HCT116 (cell line): ENCODE measurements around the gene PDE4D. TPM values are rescaled to one million over a fixed set of nuclear protein-coding genes. Genes with fewer than 3 reads are reported as not detected.

ENCODE experiments used
- ATAC-seq: fragments of 200-7000 bp; cut with Tn5 transposase; 2 replicates; pipeline ENCODE4 v1.9.1; 2020; ENCODE audit warnings: mild to moderate bottlenecking, moderate library complexity
- BruUV-seq: library from RNA; stranded (reverse); fragments of 400-500 nt; replicated peaks from 2 replicates; lab custom pipeline; 2021; lab: Mats Ljungman, UMichigan
- CTCF ChIA-PET: fragments of 300-600 bp; sonication (Branson Sonifier 250); formaldehyde crosslinking; loops from one replicate; lab custom pipeline; 2021; ENCODE audit warnings: antibody characterized with exemption; lab: Charles Lee
- POLR2A ChIA-PET: fragments of 300-600, 350-600 bp; sonication (Branson Sonifier 250); formaldehyde crosslinking; loops from one replicate; lab custom pipeline; 2021; ENCODE audit warnings: antibody characterized with exemption; lab: Charles Lee
- RAD21 ChIA-PET, 2 experiments: fragments of 300-600 bp; sonication (Branson Sonifier 250); formaldehyde crosslinking; loops; one replicate each; lab custom pipeline; 2023; ENCODE audit warnings: low total read pairs in 2 of 2; ENCODE audit not compliant: uncharacterized antibody in 2 of 2, unreplicated experiment in 2 of 2, low non-redundant PET in 1 of 2; lab: Charles Lee
- DNase-seq: peaks from one replicate; pipeline ENCODE4 v3.0.0-alpha.2; 2010; ENCODE audit warnings: low read depth, low spot score
- H2AFZ ChIP-seq: fragments of 200-600 bp; shearing (Covaris generic), sonication (generic); 2 replicates; pipeline ENCODE4 v1.6.1; 2017; ENCODE audit warnings: low read depth, mixed run types, mixed read lengths, antibody characterized with exemption, low read length; ENCODE audit not compliant: poor library complexity, severe bottlenecking
- H3K27ac ChIP-seq: 2 replicates; pipeline ENCODE4 v1.5.1; 2012; ENCODE audit warnings: low read depth, low read length
- H3K27me3 ChIP-seq: fragments of 200-600 bp; sonication (generic); 2 replicates; pipeline ENCODE4 v1.6.1; 2016; ENCODE audit warnings: mixed run types, low read length, mixed read lengths; ENCODE audit not compliant: insufficient read depth
- H3K36me3 ChIP-seq, 2 experiments: fragments of 200-500 bp in 1 of 2; fragments of 200-600 bp in 1 of 2; sonication (Bioruptor generic) in 1 of 2; sonication (generic) in 1 of 2; 2 replicates each; pipeline versions ENCODE4 v1.5.1 to v1.6.1; 2014 to 2016; ENCODE audit warnings: low read length in 2 of 2, inconsistent platforms in 1 of 2, mixed read lengths in 1 of 2, mixed run types in 1 of 2; ENCODE audit not compliant: insufficient read depth in 2 of 2, control insufficient read depth in 1 of 2
- H3K4me1 ChIP-seq, 2 experiments: fragments of 200-600 bp in 1 of 2; sonication (generic) in 1 of 2; 2 replicates each; pipeline versions ENCODE4 v1.5.1 to v1.6.1; 2012 to 2017; ENCODE audit warnings: low read length in 2 of 2, inconsistent platforms in 1 of 2, mild to moderate bottlenecking in 1 of 2, mixed read lengths in 1 of 2, mixed run types in 1 of 2, moderate library complexity in 1 of 2; ENCODE audit not compliant: insufficient read depth in 2 of 2, control insufficient read depth in 1 of 2
- H3K4me2 ChIP-seq: fragments of 200-600 bp; sonication (generic); 2 replicates; pipeline ENCODE4 v1.6.1; 2017; ENCODE audit warnings: mixed run types, low read length, mixed read lengths
- H3K4me3 ChIP-seq, 2 experiments: fragments of 200-600 bp in 1 of 2; sonication (generic) in 1 of 2; replicated peaks in 1 of 2; 2 replicates each; pipeline ENCODE4 v1.5.1; 2011 to 2016; ENCODE audit warnings: low read length in 2 of 2, control low read depth in 1 of 2, low read depth in 1 of 2, mild to moderate bottlenecking in 1 of 2, mixed read lengths in 1 of 2, mixed run types in 1 of 2
- H3K79me2 ChIP-seq: fragments of 200-600 bp; sonication (generic); 2 replicates; pipeline ENCODE4 v1.6.1; 2017; ENCODE audit warnings: mild to moderate bottlenecking, mixed run types, low read length, moderate library complexity, mixed read lengths; ENCODE audit not compliant: insufficient read depth
- H3K9ac ChIP-seq: fragments of 200-600 bp; sonication (generic); 2 replicates; pipeline ENCODE4 v1.6.1; 2016; ENCODE audit warnings: low read length, mixed read lengths
- H3K9me2 ChIP-seq: fragments of 200-600 bp; sonication (generic), shearing (Covaris generic); 2 replicates; pipeline ENCODE4 v1.6.1; 2017; ENCODE audit warnings: mixed run types, mild to moderate bottlenecking, moderate library complexity; ENCODE audit not compliant: insufficient read depth
- H3K9me3 ChIP-seq, 2 experiments: fragments of 200-500 bp in 1 of 2; fragments of 200-600 bp in 1 of 2; sonication (Bioruptor generic) in 1 of 2; sonication (generic) in 1 of 2; 2 replicates each; pipeline ENCODE4 v1.6.1; 2014 to 2017; ENCODE audit warnings: low read length in 2 of 2, mixed read lengths in 2 of 2, inconsistent platforms in 1 of 2, low read depth in 1 of 2, mild to moderate bottlenecking in 1 of 2, mixed run types in 1 of 2, moderate library complexity in 1 of 2; ENCODE audit not compliant: control insufficient read depth in 1 of 2, insufficient read depth in 1 of 2
- H4K20me1 ChIP-seq: fragments of 200-600 bp; sonication (generic), shearing (Covaris generic); 2 replicates; pipeline ENCODE4 v1.6.1; 2017; ENCODE audit warnings: mixed run types, mild to moderate bottlenecking, moderate library complexity; ENCODE audit not compliant: insufficient read depth
- CTCF ChIP-seq, 3 experiments: fragments of 200-600 bp in 1 of 3; sonication (generic) in 1 of 3; IDR thresholded peaks in 2 of 3; conservative IDR thresholded peaks in 1 of 3; 2 replicates each; pipeline ENCODE4 v1.5.1; 2012 to 2017; ENCODE audit warnings: low read depth in 2 of 3, low read length in 2 of 3, antibody characterized with exemption in 1 of 3, borderline replicate concordance in 1 of 3, control low read depth in 1 of 3, mild to moderate bottlenecking in 1 of 3, mixed read lengths in 1 of 3, mixed run types in 1 of 3, moderate library complexity in 1 of 3; ENCODE audit not compliant: insufficient read depth in 1 of 3
- ELF1 ChIP-seq: IDR thresholded peaks from 2 replicates; pipeline ENCODE4 v1.6.1; 2012; ENCODE audit warnings: low read depth, borderline replicate concordance
- JUND ChIP-seq: IDR thresholded peaks from 2 replicates; pipeline ENCODE4 v1.6.1; 2012
- RAD21 ChIP-seq: IDR thresholded peaks from 2 replicates; pipeline ENCODE4 v1.6.1; 2012; ENCODE audit warnings: low read depth, mild to moderate bottlenecking
- SIN3A ChIP-seq: IDR thresholded peaks from 2 replicates; pipeline ENCODE4 v1.6.1; 2012; ENCODE audit warnings: low read depth
- ZFX ChIP-seq: fragments of 450-650 bp; IDR thresholded peaks from 2 replicates; pipeline ENCODE4 v1.6.1; 2017
- ZNF274 ChIP-seq: fragments of 200-500 bp; sonication (Bioruptor generic); IDR thresholded peaks from 2 replicates; pipeline ENCODE4 v1.6.1; 2014; ENCODE audit warnings: mild to moderate bottlenecking, low read depth, low read length, inconsistent platforms
- intact Hi-C: fragments of 100-400 bp; cut with micrococcal nuclease; formaldehyde crosslinking; loops from 2 replicates; pipeline ENCODE4 v1.10.0; 2022
- total RNA-seq: library from RNA; stranded (reverse); gene quantifications from one replicate; pipeline ENCODE4 v1.2.1, GENCODE V29; 2021; ENCODE audit not compliant: unreplicated experiment
- TF ChIP-seq, protein P1 (sequence below): IDR thresholded peaks from 2 replicates; pipeline ENCODE4 v1.6.1; 2011; ENCODE audit warnings: mild to moderate bottlenecking, low read length, moderate library complexity; ENCODE audit not compliant: insufficient replicate concordance; ENCODE audit errors: extremely low read depth

PDE4D gene
- total RNA-seq, 1 experiment from 2014 or later = 1.1 TPM

DNA sequence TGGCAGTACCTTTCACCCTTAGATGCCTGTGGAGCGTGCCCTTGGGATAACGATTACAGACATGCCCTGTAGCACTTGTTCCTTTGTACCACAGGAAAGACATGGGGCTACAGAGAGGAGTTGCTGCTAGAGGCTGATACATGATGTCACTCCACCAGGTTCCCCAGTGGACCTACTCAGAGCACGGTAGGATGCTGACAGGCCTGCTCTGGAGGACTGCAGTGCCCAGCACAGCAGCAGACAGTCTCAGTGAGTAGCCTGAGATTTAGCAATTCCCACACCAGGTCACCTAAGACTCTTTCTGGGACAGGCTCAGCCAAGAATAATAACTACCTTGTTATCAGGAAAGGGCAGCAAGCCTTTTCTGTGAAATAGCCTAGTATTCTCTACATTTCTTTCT is 28.8 kb downstream of the PDE4D start (continued):
- TF ChIP-seq, protein P1, sequence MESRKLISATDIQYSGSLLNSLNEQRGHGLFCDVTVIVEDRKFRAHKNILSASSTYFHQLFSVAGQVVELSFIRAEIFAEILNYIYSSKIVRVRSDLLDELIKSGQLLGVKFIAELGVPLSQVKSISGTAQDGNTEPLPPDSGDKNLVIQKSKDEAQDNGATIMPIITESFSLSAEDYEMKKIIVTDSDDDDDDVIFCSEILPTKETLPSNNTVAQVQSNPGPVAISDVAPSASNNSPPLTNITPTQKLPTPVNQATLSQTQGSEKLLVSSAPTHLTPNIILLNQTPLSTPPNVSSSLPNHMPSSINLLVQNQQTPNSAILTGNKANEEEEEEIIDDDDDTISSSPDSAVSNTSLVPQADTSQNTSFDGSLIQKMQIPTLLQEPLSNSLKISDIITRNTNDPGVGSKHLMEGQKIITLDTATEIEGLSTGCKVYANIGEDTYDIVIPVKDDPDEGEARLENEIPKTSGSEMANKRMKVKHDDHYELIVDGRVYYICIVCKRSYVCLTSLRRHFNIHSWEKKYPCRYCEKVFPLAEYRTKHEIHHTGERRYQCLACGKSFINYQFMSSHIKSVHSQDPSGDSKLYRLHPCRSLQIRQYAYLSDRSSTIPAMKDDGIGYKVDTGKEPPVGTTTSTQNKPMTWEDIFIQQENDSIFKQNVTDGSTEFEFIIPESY = no peak
- no peak for TF ChIP-seq JUND
- no peak for TF ChIP-seq ELF1

DNA sequence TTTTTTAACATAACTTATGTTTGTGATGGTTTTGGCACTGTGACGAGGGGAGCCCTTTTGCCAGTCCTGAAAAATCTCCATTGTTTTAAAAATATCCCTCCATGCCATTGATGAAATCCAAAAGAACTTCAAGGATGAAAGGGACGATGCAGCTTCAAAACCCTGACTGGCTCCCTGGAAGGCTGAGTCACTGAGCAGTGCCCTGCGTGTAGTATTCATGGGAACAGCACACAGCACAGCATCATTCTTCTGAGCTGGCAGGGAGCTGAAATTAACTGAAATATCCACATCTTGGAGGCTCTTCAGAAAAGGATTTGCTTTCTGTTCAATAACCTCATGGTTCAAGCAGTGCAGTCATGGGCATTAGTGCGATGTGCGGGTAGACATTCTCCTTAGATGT is 29.7 kb downstream of the PDE4D start:
- Histone ChIP-seq H3K36me3 (no peaks in the 10 kb centered on the region), H3K27me3 (peaks cover 3% of the 10 kb centered on the region; the same call in 1 of the 2 replicates), H3K4me2 (no peak overlapping the region), H3K79me2 (no peaks in the 10 kb centered on the region), H3K4me3 (no peak overlapping the region), H3K9me3 (no peaks in the 10 kb centered on the region), H4K20me1 (no peaks in the 10 kb centered on the region), H3K9me2 (no peaks in the 10 kb centered on the region), H3K9ac (no peak overlapping the region), H3K4me1 (no peaks in the 10 kb centered on the region), H3K27ac (no peak overlapping the region), H2AFZ (no peak overlapping the region)
- DNase-seq = no peak
- ChIA-PET CTCF (no interaction called here), RAD21 (no interaction called here), POLR2A (no interaction called here)
- ATAC-seq = no peak
- BruUV-seq = no TSS peak
- TF ChIP-seq ELF1 = no peak
- TF ChIP-seq ZFX = no peak
- TF ChIP-seq, protein P1 = no peak
- TF ChIP-seq ZNF274 = no peak
- TF ChIP-seq CTCF (IDR thresholded peaks at IDR 0.05 in 2 of 3, conservative IDR thresholded peaks at IDR 0.05 in 1 of 3; ENCODE audit: borderline replicate concordance in 1 of 3, insufficient read depth in 1 of 3, low read depth in 2 of 3, low read length in 2 of 3) = no peak
- no peak for TF ChIP-seq SIN3A
- no peak for TF ChIP-seq RAD21
- intact Hi-C loops = no loop called here
